Right renal pelvis (tissue), 4 donors: ENCODE measurements around the gene LY86. TPM values are rescaled to one million over a fixed set of nuclear protein-coding genes. Genes with fewer than 3 reads are reported as not detected.
A peak's percentile ranks its signal among the peaks of the same experiment; 100 is the strongest.

Experiments
- DNase-seq, 4 donors: peaks; one replicate each; pipeline ENCODE4 v3.0.0-alpha.2; 2013; ENCODE audit warnings: low read depth in 4 of 4, low spot score in 3 of 4, missing footprints in 1 of 4
- polyA plus RNA-seq, 4 donors: library from polyadenylated mRNA; unstranded; fragments of 120-200 nt; gene quantifications; one replicate each; pipeline ENCODE4 v1.2.1, GENCODE V29; 2013; ENCODE audit not compliant: insufficient read length in 4 of 4

Gene LY86
- polyA plus RNA-seq, 4 donors = 1.2 to 2.0 (median 1.4) TPM

DNA sequence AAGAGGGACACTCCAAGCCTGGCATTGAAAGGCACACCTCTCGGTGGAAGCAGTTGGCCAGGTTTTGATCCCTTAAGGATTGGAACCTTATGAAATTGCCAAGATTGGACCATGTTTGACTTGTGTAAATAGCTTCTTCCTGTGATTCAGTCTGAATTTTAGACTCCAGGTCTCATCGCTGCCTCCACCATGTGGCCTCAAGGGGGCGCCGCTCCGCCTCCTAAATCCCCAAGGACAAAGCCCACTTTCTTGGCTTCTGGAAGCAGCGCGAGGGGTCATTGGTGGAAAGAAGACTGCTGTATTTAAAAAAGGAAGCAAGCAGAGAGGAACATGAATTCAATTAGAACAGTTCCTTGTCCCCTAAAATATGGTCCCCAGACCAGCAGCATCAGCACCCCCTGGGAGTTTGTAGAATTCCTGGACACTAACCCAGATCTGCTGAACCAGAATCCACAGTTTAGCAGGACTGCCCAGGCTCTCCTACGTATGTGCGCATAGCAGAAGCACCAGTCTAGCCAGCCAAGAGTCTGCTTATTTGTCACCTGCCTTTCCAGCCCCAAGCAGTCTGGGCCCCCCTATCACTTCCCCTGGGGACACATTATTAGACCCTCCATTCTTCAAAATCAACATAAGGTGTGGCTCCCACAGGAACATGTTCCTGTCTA, 108.5 kb downstream of the LY86 start:
- DNase-seq = peak; percentile 63 to 74 (median 71)

DNA sequence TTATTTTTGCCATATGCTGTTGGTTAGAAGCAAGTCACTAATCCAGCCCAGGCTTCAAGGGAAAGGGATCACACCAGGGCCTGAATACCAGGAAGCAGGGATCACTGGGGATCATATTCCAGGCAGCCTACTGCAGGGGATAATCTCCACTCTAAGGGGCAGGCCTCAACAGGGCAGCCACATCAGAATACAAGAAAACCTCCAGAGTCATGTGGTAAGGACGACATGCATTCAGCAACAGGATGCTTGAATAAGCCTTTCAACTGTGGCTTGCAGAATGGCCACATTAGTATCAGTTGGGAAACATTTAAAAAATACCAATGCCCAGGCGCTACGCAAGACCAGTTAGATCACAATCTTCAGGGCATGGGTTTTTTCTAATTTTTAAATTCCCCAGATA, 109.1 kb downstream of the LY86 start:
- no peak for DNase-seq

DNA sequence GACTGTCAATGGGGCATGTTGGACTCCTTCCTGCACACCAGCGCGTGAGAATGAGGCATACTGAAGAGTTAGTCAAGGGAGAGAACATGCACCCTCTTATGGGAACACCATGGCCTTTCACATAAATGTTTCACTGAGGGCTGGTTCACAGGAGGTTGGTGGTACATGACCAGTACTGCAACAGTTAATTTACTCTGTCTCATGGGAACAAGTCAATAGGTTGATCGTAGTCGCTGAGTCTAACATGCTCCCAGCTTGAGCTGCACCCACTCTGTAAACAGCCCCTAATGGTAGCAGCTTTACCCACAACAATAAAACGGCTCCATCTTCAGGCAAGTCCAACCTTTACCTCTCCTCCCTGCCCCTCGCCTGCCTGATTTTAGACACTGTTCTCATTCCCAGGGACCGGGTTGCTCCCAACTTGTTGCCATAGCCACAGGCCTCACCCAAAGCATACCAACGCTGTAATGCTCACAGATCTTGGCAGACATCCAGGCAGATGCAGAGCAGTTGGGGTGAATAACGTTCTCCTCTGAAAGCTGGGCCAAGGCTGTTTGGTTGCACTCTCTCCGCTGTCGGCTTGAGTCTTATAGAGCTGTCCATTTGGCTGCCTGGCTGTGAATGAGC, 111.3 kb downstream of the LY86 start:
- DNase-seq = peak; percentile 61 to 82 (median 77)

DNA sequence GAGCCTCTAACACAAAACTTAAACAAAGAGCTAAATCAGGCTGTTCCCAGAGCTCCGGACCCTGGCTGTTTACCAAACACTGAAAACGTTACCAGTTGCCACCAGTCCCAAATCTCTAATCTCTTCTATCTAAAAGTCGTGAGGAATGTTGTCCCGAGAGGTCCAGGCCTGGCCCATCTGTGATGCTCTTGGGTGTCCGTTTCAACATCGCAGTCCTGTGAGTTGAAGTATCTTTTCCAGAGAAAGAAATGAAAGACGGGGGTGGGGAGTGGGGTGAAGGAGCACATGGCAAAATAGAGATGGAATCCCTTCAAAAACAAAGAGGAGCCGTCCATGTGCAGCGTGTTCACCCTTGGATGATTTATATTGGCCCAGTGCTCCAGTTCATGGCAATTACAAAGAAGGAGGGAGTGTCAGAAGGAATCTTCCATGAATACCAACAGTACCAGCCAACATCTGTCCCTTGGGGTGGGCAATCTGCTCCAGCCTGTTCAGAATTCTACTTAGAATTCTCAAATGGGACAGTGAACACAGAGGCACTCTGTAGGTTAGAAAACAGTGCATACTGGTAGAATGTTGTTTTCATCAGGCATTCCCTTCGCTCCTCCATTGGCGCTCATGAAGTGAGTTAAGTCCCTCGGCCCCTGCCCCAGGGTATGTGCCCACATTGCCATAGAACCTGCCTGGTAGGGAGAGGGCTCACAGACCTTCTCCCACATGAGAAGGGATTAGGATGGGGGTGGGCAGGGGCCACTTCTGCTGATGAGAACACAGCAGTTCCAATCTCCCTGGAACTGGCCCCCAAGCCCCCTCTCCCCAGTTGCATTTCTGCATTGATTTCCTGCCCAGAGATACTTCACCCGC, 112.1 kb downstream of the LY86 start:
- no peak for DNase-seq

DNA sequence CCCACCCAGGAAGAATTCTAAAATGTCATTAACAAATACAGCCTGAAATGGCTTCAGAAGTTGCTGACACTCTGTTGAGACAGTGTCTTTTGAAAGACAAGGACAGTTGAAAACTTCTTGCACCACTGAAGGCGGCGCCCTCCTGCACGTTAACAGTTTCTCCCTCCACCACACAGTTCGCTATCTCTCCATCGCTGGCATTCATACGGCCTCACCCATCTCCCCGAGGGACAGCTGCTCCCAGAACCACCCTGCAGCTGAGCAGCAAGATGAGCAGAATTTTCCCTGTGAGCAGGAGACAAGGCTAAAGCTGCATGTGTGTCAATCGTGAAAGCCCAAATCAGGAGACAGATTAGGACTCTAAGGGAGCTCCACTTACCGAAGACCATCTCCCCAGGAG, 113.3 kb downstream of the LY86 start:
- DNase-seq = no peak

DNA sequence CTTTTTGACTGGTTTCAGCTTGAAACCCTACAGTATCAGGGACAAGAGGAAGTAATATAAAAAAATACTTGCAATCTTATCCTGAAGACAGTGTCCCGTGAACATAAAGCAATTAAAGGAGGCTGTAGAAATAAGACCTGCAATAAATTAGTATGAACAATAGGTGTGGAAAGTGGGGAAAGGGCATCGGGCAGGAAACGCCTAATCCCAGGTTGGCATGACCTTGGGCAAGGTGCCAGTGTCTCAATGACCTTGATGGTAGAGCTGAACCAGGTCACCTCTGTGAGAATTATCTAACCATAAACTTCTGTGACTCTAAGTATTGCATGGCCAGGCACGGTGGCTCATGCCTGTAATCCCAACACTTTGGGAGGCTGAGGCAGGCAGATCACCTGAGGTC, 115.2 kb downstream of the LY86 start:
- DNase-seq = no peak
